SK-N-SH (cell line): ENCODE measurements around the gene ACOXL. TPM values are rescaled to one million over a fixed set of nuclear protein-coding genes. Genes with fewer than 3 reads are reported as not detected.

Experiments used
- CTCF ChIA-PET: fragments of 300-600, 350-600 bp; formaldehyde crosslinking; extraction: SDS; loops from one replicate; lab custom pipeline; 2021; lab: Yijun Ruan, JAX
- POLR2A ChIA-PET: fragments of 350-600 bp; sonication (Branson Sonifier 250); formaldehyde crosslinking; extraction: SDS; loops from one replicate; lab custom pipeline; 2020; ENCODE audit warnings: antibody characterized with exemption, inconsistent platforms; lab: Yijun Ruan, JAX
- DNase-seq: peaks from one replicate; pipeline ENCODE4 v3.0.0; 2012
- H2AFZ ChIP-seq: fragments of 200-600 bp; sonication (generic); 2 replicates; pipeline ENCODE4 v1.8.1; 2016; ENCODE audit warnings: antibody characterized with exemption, mild to moderate bottlenecking, low read depth
- H3F3A ChIP-seq: fragments of 200-600 bp; sonication (generic); replicated peaks from 2 replicates; pipeline ENCODE3; 2016; ENCODE audit warnings: antibody characterized with exemption, mild to moderate bottlenecking; ENCODE audit not compliant: insufficient read depth
- H3K27ac ChIP-seq, 2 experiments: fragments of 200-500 bp in 1 of 2; fragments of 200-600 bp in 1 of 2; sonication (Bioruptor generic) in 1 of 2; sonication (generic), shearing (Covaris generic) in 1 of 2; 2 replicates each; pipeline versions ENCODE4 v1.5.1 to v1.6.1; 2014 to 2016; ENCODE audit warnings: low read depth in 2 of 2, inconsistent platforms in 1 of 2, low read length in 1 of 2, mild to moderate bottlenecking in 1 of 2, mixed read lengths in 1 of 2
- H3K27me3 ChIP-seq: fragments of 200-600 bp; sonication (generic), shearing (Covaris generic); 2 replicates; pipeline ENCODE4 v1.6.1; 2016; ENCODE audit warnings: mixed run types; ENCODE audit not compliant: insufficient read depth
- H3K36me3 ChIP-seq, 2 experiments: fragments of 200-500 bp in 1 of 2; fragments of 200-600 bp in 1 of 2; sonication (Bioruptor generic) in 1 of 2; sonication (generic) in 1 of 2; replicated peaks in 1 of 2; 2 replicates each; pipeline versions ENCODE3 to v1.5.1; 2014 to 2016; ENCODE audit warnings: low read length in 1 of 2, mild to moderate bottlenecking in 1 of 2; ENCODE audit not compliant: insufficient read depth in 2 of 2, control insufficient read depth in 1 of 2
- H3K4me1 ChIP-seq, 2 experiments: fragments of 200-500 bp in 1 of 2; fragments of 200-600 bp in 1 of 2; sonication (Bioruptor generic) in 1 of 2; sonication (generic), shearing (Covaris generic) in 1 of 2; 2 replicates each; pipeline versions ENCODE4 v1.5.1 to v1.6.1; 2014 to 2016; ENCODE audit warnings: low read depth in 1 of 2, low read length in 1 of 2, mixed run types in 1 of 2; ENCODE audit not compliant: insufficient read depth in 2 of 2, control insufficient read depth in 1 of 2
- H3K4me2 ChIP-seq: fragments of 200-600 bp; sonication (generic), shearing (Covaris generic); 2 replicates; pipeline ENCODE4 v1.6.1; 2017; ENCODE audit warnings: mixed run types
- H3K4me3 ChIP-seq, 2 experiments: fragments of 200-500 bp in 1 of 2; fragments of 200-600 bp in 1 of 2; sonication (Bioruptor generic) in 1 of 2; sonication (generic), shearing (Covaris generic) in 1 of 2; 2 replicates each; pipeline versions ENCODE4 v1.5.1 to v1.8.1; 2014 to 2016; ENCODE audit warnings: low read depth in 2 of 2, inconsistent platforms in 1 of 2, low read length in 1 of 2, mild to moderate bottlenecking in 1 of 2, mixed read lengths in 1 of 2, moderate library complexity in 1 of 2
- H3K79me2 ChIP-seq: fragments of 200-600 bp; sonication (generic); 2 replicates; pipeline ENCODE4 v1.8.1; 2017; ENCODE audit warnings: mild to moderate bottlenecking; ENCODE audit not compliant: insufficient read depth
- H3K9ac ChIP-seq: fragments of 200-600 bp; sonication (generic); 2 replicates; pipeline ENCODE4 v1.6.1; 2017; ENCODE audit warnings: mixed run types
- H3K9me2 ChIP-seq: fragments of 200-600 bp; sonication (generic); 2 replicates; pipeline ENCODE4 v1.6.1; 2017; ENCODE audit warnings: mixed run types
- H3K9me3 ChIP-seq: fragments of 200-600 bp; sonication (generic); 2 replicates; pipeline ENCODE4 v1.6.1; 2017; ENCODE audit warnings: mixed run types, mild to moderate bottlenecking, moderate library complexity
- H4K20me1 ChIP-seq: fragments of 200-600 bp; sonication (generic); 2 replicates; pipeline ENCODE4 v1.6.1; 2017; ENCODE audit warnings: mild to moderate bottlenecking, mixed run types; ENCODE audit not compliant: insufficient read depth
- CTCF ChIP-seq: fragments of 200-600 bp; sonication (generic); IDR thresholded peaks from 2 replicates; pipeline ENCODE4 v1.6.1; 2017; ENCODE audit warnings: antibody characterized with exemption, mild to moderate bottlenecking, moderate library complexity
- ELF1 ChIP-seq: IDR thresholded peaks from 2 replicates; pipeline ENCODE4 v1.4.0; 2012
- EZH2phosphoT487 ChIP-seq: fragments of 200-600 bp; sonication (generic); IDR thresholded peaks from 2 replicates; pipeline ENCODE4 v1.6.1; 2017; ENCODE audit warnings: low read depth, mixed run types, mild to moderate bottlenecking, antibody characterized with exemption, moderate library complexity, borderline replicate concordance
- FOSL2 ChIP-seq: IDR thresholded peaks from 2 replicates; pipeline ENCODE4 v1.4.0; 2012; ENCODE audit warnings: low read depth, mild to moderate bottlenecking, moderate library complexity, borderline replicate concordance
- FOXJ3 ChIP-seq: sonication (generic); formaldehyde crosslinking; IDR thresholded peaks from 2 replicates; pipeline ENCODE4 v1.5.1; 2020; ENCODE audit warnings: mild to moderate bottlenecking, missing genetic modification reagents
- FOXM1 ChIP-seq: IDR thresholded peaks from 2 replicates; pipeline ENCODE4 v1.4.0; 2012; ENCODE audit warnings: low read depth, mild to moderate bottlenecking
- GABPA ChIP-seq: IDR thresholded peaks from 2 replicates; pipeline ENCODE4 v1.4.0; 2012; ENCODE audit warnings: low read depth, mild to moderate bottlenecking
- GATA2 ChIP-seq: sonication (generic); formaldehyde crosslinking; IDR thresholded peaks from 2 replicates; pipeline ENCODE4 v1.5.0; 2020; ENCODE audit warnings: mild to moderate bottlenecking, missing genetic modification reagents
- IRF3 ChIP-seq: fragments of 150-350 bp; IDR thresholded peaks from 2 replicates; pipeline ENCODE4 v1.6.1; 2016; ENCODE audit warnings: mild to moderate bottlenecking, low read depth, low read length
- JUND ChIP-seq: IDR thresholded peaks from 2 replicates; pipeline ENCODE4 v1.4.0; 2012
- PBX3 ChIP-seq: IDR thresholded peaks from 2 replicates; pipeline ENCODE4; 2012
- POLR2AphosphoS5 ChIP-seq: IDR thresholded peaks from 2 replicates; pipeline ENCODE4 v1.6.1; 2012; ENCODE audit warnings: low read depth, low read length
- RAD21 ChIP-seq: IDR thresholded peaks from 2 replicates; pipeline ENCODE4 v1.6.1; 2012; ENCODE audit warnings: mild to moderate bottlenecking, low read length
- SMC3 ChIP-seq: IDR thresholded peaks from 2 replicates; pipeline ENCODE4 v1.6.1; 2012; ENCODE audit warnings: low read depth, low read length, improper control_type of control experiment
- USF2 ChIP-seq: fragments of 150-350 bp; IDR thresholded peaks from 2 replicates; pipeline ENCODE4 v1.6.1; 2017; ENCODE audit warnings: antibody characterized with exemption, low read length, low read depth, borderline replicate concordance
- YY1 ChIP-seq: IDR thresholded peaks from 2 replicates; pipeline ENCODE4 v1.4.0; 2012; ENCODE audit warnings: low read depth, mild to moderate bottlenecking
- ZBTB33 ChIP-seq: IDR thresholded peaks from 2 replicates; pipeline ENCODE4 v1.4.0; 2012; ENCODE audit warnings: low read depth, borderline replicate concordance
- WGBS: methylation state at CpG from one replicate; pipeline ENCODE4 v1.1.6; 2017; ENCODE audit warnings: low lambda C conversion rate; 5-methylcytosine and 5-hydroxymethylcytosine counted together
- polyA plus RNA-seq, 3 experiments: library from polyadenylated mRNA; depleted of rRNA; stranded (reverse); fragments of >200 nt; gene quantifications; 2 replicates each; pipeline ENCODE4 v1.2.3, GENCODE V29; 2012

ACOXL gene
- polyA plus RNA-seq, 1 of the 3 experiments (the other 2 are of a cell fraction): not detected

GRCh38 chr2:110873056-110873502 is 140.7 kb downstream of the ACOXL start:
- CTCF ChIA-PET: no interaction called here
- Histone ChIP-seq H2AFZ (no peak overlapping the region), H3K4me1 (peaks cover 0 to 15% of the 10 kb centered on the region in 2 experiments; a peak in 1 of 4 replicates), H3K79me2 (no peaks in the 10 kb centered on the region), H3F3A (no peaks in the 10 kb centered on the region), H3K9me2 (no peaks in the 10 kb centered on the region), H3K36me3 (no peaks in the 10 kb centered on the region), H3K4me2 (no peak overlapping the region), H3K27ac (no peak overlapping the region), H3K9ac (no peak overlapping the region), H3K9me3 (0 out of 2 replicates have a peak, but pooled peaks cover 2% of the 10 kb centered on the region), H3K27me3 (no peaks in the 10 kb centered on the region), H3K4me3 (no peak overlapping the region), H4K20me1 (no peaks in the 10 kb centered on the region)
- POLR2A ChIA-PET: no interaction called here
- no peak for DNase-seq
- WGBS: 69% methylated on average over 2 of the region's 9 CpGs
- TF ChIP-seq IRF3 (no peak), EZH2phosphoT487 (no peak), JUND (no peak), FOSL2 (no peak), FOXM1 (no peak), GATA2 (CRISPR knock-in tag) (no peak), FOXJ3 (CRISPR knock-in tag) (no peak), RAD21 (no peak), POLR2AphosphoS5 (no peak), ELF1 (no peak), SMC3 (no peak), ZBTB33 (no peak), YY1 (no peak), USF2 (no peak), PBX3 (no peak), GABPA (no peak), CTCF (no peak)
